Glutamatergic neuron (in vitro differentiated cells): ENCODE data around the gene FSD1. TPM values are rescaled to one million over a fixed set of nuclear protein-coding genes. Genes with fewer than 3 reads are reported as not detected.

Source experiments
- DNase-seq: peaks from one replicate; pipeline ENCODE4 v3.0.0; 2022
- H3K27ac Mint-ChIP-seq: one replicate; pipeline ENCODE4 v1.8.0; 2020; ENCODE audit warnings: mild to moderate bottlenecking, mixed read lengths, inconsistent platforms; ENCODE audit not compliant: unreplicated experiment
- H3K27me3 Mint-ChIP-seq: one replicate; pipeline ENCODE4 v1.8.0; 2020; ENCODE audit warnings: mild to moderate bottlenecking, moderate library complexity, mixed read lengths, inconsistent platforms; ENCODE audit not compliant: unreplicated experiment
- H3K36me3 Mint-ChIP-seq: one replicate; pipeline ENCODE4 v1.8.0; 2020; ENCODE audit warnings: mild to moderate bottlenecking, mixed read lengths, inconsistent platforms; ENCODE audit not compliant: unreplicated experiment
- H3K4me1 Mint-ChIP-seq: one replicate; pipeline ENCODE4 v1.8.0; 2020; ENCODE audit warnings: mild to moderate bottlenecking, low read depth, mixed read lengths, inconsistent platforms; ENCODE audit not compliant: unreplicated experiment
- H3K4me3 Mint-ChIP-seq: one replicate; pipeline ENCODE4 v1.8.0; 2020; ENCODE audit warnings: mild to moderate bottlenecking, mixed read lengths, inconsistent platforms; ENCODE audit not compliant: unreplicated experiment
- H3K9me3 Mint-ChIP-seq: one replicate; pipeline ENCODE4 v1.8.0; 2020; ENCODE audit warnings: mild to moderate bottlenecking, moderate library complexity, mixed read lengths, inconsistent platforms; ENCODE audit not compliant: unreplicated experiment
- total RNA-seq: library from RNA; stranded (reverse); fragmentation: NEBNext Ultra II Directional; extraction: Animal tissue kit (Norgen Biotek cat#: 25700); gene quantifications from one replicate; pipeline ENCODE4 v1.2.1, GENCODE V29; 2021; ENCODE audit not compliant: unreplicated experiment
- TF ChIP-seq, protein P1 (sequence below): fragments of 200-600 bp; sonication (generic); IDR thresholded peaks from one replicate; pipeline ENCODE4 v1.5.0; 2021; ENCODE audit not compliant: partially characterized antibody, unreplicated experiment

Gene FSD1
- total RNA-seq, 1 donor from 2014 or later = 156 TPM

DNA sequence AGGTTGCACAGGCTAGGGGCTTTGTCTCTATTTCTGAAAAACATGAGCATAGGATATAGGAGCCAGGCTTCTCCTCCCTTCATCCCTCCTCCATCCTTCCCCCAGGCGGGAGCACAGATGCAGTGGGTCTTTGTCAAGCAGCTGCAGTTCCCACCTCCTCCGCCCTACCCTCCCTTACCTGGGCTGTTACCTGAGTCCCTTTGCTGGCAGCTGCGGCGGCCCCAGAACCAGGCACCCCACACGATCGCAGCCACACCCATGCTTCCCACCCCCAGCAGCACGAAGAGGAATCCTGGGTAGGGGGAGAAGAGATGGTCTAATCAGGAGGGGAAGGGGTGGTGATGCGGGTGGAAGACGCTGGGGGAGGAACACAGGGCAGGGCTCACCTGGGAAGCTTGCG, 10.0 kb upstream of the FSD1 start:
- DNase-seq = no peak
- H3K4me1 Mint-ChIP-seq = peaks cover 7% of the 10 kb centered on the region
- peaks cover 2% of the 10 kb centered on the region for H3K27me3 Mint-ChIP-seq
- no peak overlapping the region for H3K27ac Mint-ChIP-seq
- no peaks in the 10 kb centered on the region for H3K36me3 Mint-ChIP-seq
- peaks cover 2% of the 10 kb centered on the region for H3K9me3 Mint-ChIP-seq
- H3K4me3 Mint-ChIP-seq = no peak overlapping the region
- TF ChIP-seq, protein P1, sequence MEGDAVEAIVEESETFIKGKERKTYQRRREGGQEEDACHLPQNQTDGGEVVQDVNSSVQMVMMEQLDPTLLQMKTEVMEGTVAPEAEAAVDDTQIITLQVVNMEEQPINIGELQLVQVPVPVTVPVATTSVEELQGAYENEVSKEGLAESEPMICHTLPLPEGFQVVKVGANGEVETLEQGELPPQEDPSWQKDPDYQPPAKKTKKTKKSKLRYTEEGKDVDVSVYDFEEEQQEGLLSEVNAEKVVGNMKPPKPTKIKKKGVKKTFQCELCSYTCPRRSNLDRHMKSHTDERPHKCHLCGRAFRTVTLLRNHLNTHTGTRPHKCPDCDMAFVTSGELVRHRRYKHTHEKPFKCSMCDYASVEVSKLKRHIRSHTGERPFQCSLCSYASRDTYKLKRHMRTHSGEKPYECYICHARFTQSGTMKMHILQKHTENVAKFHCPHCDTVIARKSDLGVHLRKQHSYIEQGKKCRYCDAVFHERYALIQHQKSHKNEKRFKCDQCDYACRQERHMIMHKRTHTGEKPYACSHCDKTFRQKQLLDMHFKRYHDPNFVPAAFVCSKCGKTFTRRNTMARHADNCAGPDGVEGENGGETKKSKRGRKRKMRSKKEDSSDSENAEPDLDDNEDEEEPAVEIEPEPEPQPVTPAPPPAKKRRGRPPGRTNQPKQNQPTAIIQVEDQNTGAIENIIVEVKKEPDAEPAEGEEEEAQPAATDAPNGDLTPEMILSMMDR = no peak

DNA sequence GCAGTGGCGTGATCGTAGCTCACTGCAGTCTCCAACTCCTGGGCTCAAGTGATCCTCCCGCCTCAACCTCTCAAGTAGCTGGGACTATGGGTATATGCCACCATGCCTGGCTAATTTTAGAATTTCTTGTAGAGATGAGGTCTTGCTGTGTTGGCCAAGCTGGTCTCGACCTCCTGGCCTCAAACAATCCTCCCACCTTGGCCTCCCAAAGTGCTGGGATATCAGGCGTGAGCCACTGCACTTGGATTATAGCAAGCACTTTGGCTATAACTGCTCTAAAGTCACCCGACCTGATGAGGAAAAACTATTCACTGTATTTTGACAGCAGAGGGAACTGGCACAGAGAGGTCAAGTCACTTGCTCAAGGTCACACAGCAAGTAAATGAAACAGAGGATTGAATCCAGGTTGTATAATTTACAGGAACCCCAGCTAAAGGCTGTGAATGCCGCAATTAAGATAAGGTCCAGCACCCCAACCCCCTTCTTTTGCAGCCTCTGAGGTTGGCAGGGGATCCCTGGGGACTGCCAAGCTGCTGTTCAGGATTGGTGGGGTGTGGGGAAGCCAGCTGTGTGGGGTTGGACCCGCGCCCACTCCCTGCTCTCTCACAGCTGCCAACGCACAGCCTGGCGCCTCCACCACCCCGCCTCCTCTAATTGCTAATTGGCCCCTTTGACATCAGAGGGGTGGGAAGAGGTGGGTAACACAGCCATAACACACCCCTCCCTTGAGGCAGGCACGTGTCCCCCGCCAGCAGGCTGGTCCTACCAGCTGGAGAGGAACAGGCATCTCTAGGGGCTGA, 8.2 kb upstream of the FSD1 start:
- peaks cover 1% of the 10 kb centered on the region for H3K9me3 Mint-ChIP-seq
- peak; percentile 42 for DNase-seq
- H3K27ac Mint-ChIP-seq = no peak overlapping the region
- H3K4me3 Mint-ChIP-seq = no peak overlapping the region
- H3K27me3 Mint-ChIP-seq = peaks cover 2% of the 10 kb centered on the region
- H3K36me3 Mint-ChIP-seq = no peaks in the 10 kb centered on the region
- TF ChIP-seq, protein P1 = no peak
- H3K4me1 Mint-ChIP-seq = peaks cover 4% of the 10 kb centered on the region

DNA sequence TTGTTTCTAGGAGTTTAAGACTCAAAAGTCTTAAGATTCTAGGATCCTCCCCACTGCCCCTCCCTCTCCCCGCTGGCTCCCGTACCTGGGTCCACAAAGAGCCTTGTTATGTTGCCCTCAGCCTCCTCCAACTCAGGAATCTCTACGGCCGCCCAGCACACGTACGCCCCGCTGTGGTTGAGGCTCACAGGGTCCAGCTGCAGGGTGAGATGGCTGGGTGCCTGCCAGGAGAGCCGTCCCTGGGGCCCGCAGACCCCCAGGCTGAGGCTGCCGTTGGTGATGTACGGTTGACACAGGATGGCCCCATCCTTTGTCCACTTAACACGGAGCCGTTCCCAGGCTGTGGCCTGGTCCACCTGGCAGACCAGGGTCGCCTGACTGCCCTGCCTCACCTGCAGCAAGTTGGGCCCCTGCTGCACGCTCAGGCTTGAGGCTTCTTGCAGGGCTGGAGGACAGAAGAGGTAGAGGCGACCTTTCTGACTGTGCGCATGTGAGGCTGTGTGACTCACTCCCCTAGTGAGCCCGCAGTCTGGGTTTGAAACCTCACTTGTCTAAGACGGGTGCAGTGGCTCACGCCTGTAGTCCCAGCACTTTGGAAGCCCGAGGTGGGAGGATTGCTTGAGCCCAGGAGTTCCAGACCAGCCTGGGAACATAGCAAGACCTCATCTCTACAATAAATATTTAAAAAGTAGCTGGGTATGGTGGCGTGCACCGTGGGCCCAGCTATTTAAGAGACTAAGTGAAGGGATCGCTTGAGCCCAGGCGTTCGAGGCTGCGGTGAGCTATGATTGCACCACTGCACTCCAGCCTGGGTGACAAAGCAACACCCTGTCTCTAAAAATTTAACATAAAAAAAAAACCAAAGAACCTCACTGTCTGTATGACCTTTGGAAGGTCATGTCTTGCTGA, 6.2 kb upstream of the FSD1 start:
- peaks cover 8% of the 10 kb centered on the region for H3K4me1 Mint-ChIP-seq
- TF ChIP-seq, protein P1 = no peak
- peaks cover 5% of the 10 kb centered on the region for H3K27me3 Mint-ChIP-seq
- H3K36me3 Mint-ChIP-seq = no peaks in the 10 kb centered on the region
- peaks cover 4% of the 10 kb centered on the region for H3K9me3 Mint-ChIP-seq
- no peak overlapping the region for H3K27ac Mint-ChIP-seq
- H3K4me3 Mint-ChIP-seq = no peak overlapping the region
- no peak for DNase-seq

- no peak overlapping the region for H3K4me3 Mint-ChIP-seq
- peaks cover 8% of the 10 kb centered on the region for H3K4me1 Mint-ChIP-seq
- peaks cover 4% of the 10 kb centered on the region for H3K9me3 Mint-ChIP-seq
- no peak for DNase-seq
- TF ChIP-seq, protein P1 = no peak
- no peak overlapping the region for H3K27ac Mint-ChIP-seq
- H3K36me3 Mint-ChIP-seq = no peaks in the 10 kb centered on the region
- peaks cover 5% of the 10 kb centered on the region for H3K27me3 Mint-ChIP-seq
Measured at GRCh38 chr19:4298810-4299550, 5.4 kb upstream of the FSD1 start.
